HG02840 (cell line): ENCODE results near the gene WWOX.

Experiments
- ATAC-seq: cut with Tn5 transposase; IDR thresholded peaks from one replicate; pipeline ENCODE4 v1.9.1; 2021; ENCODE audit warnings: mild to moderate bottlenecking, moderate library complexity, moderate number of reproducible peaks; ENCODE audit not compliant: unreplicated experiment, low FRiP score

WWOX gene

GRCh38 chr16:78931678-78932077 is 832.2 kb downstream of the WWOX start:
- ATAC-seq = no peak

GRCh38 chr16:78932355-78932943 is 833.0 kb downstream of the WWOX start:
- ATAC-seq = no peak

GRCh38 chr16:78936060-78936459 is 836.6 kb downstream of the WWOX start:
- ATAC-seq = no peak

GRCh38 chr16:78939597-78939996 is 840.1 kb downstream of the WWOX start:
- ATAC-seq = no peak

GRCh38 chr16:78942625-78943245 is 843.3 kb downstream of the WWOX start:
- no peak for ATAC-seq

GRCh38 chr16:78945336-78945735 is 845.9 kb downstream of the WWOX start:
- ATAC-seq = no peak

GRCh38 chr16:78946556-78946955 is 847.1 kb downstream of the WWOX start:
- no peak for ATAC-seq

- no peak for ATAC-seq
These were observed 851.3 kb downstream of the WWOX start for GRCh38 chr16:78950768-78951167.

GRCh38 chr16:78952630-78953029 is 853.2 kb downstream of the WWOX start:
- no peak for ATAC-seq

GRCh38 chr16:78953526-78953925 is 854.1 kb downstream of the WWOX start:
- ATAC-seq = no peak

GRCh38 chr16:78955206-78955605 is 855.8 kb downstream of the WWOX start:
- no peak for ATAC-seq

GRCh38 chr16:78956859-78957258 is 857.4 kb downstream of the WWOX start:
- no peak for ATAC-seq

- no peak for ATAC-seq
These were observed 858.1 kb downstream of the WWOX start for GRCh38 chr16:78957317-78958100.

GRCh38 chr16:78961464-78961863 is 862.0 kb downstream of the WWOX start:
- no peak for ATAC-seq

- ATAC-seq = peak; percentile 85
These were observed 863.0 kb downstream of the WWOX start for GRCh38 chr16:78962457-78962929.

- no peak for ATAC-seq
These were observed 868.5 kb downstream of the WWOX start for GRCh38 chr16:78967948-78968347.

- no peak for ATAC-seq
These were observed 870.3 kb downstream of the WWOX start for GRCh38 chr16:78969721-78970120.

- no peak for ATAC-seq
These were observed 871.2 kb downstream of the WWOX start for GRCh38 chr16:78970650-78971049.

- ATAC-seq = no peak
These were observed 872.6 kb downstream of the WWOX start for GRCh38 chr16:78972006-78972405.

GRCh38 chr16:78972986-78973385 is 873.5 kb downstream of the WWOX start:
- no peak for ATAC-seq

- no peak for ATAC-seq
These were observed 876.8 kb downstream of the WWOX start for GRCh38 chr16:78976212-78976611.

GRCh38 chr16:78980825-78981224 is 881.4 kb downstream of the WWOX start:
- no peak for ATAC-seq
